Measurements from ENCODE around the gene CD9.
"Not testable (repeated sequence)": the region's sequence is repeated elsewhere in the genome, so short reads cannot be mapped to it uniquely, and the experiment has no call there.

CD9 gene

GRCh38 chr12:6189028-6189427, 11.2 kb upstream of the CD9 start:
- Histone ChIP-seq H3K27me3 (ENCODE audit: insufficient read depth, poor library complexity, severe bottlenecking) (peaks cover 38% of the 10 kb centered on the region), H3K27ac (replicated peaks) (no peak overlapping the region), H3K4me3 (replicated peaks; ENCODE audit: insufficient read depth, low read length) (no peak overlapping the region)
- TF ChIP-seq CTCF (IDR thresholded peaks at IDR 0.05; ENCODE audit: insufficient read depth, low read length) (no peak), GABPA (IDR thresholded peaks at IDR 0.05; ENCODE audit: low read depth) (no peak), REST (IDR thresholded peaks at IDR 0.05; ENCODE audit: insufficient replicate concordance, low read depth) (no peak), SPI1 (IDR thresholded peaks at IDR 0.05; ENCODE audit: borderline replicate concordance, low read depth) (no peak), POLR2AphosphoS5 (IDR thresholded peaks at IDR 0.05; ENCODE audit: low read depth) (no peak)
- no peak for DNase-seq (ENCODE audit: low read depth in 1 of 2, low spot score in 1 of 2)

- not testable (repeated sequence) for DNase-seq (ENCODE audit: low read depth in 1 of 2, low spot score in 1 of 2); H3K27ac ChIP-seq (replicated peaks); H3K4me3 ChIP-seq (replicated peaks; ENCODE audit: insufficient read depth, low read length)
- H3K27me3 ChIP-seq (ENCODE audit: insufficient read depth, poor library complexity, severe bottlenecking) = peaks cover 38% of the 10 kb centered on the region
These were observed 10.1 kb upstream of the CD9 start for GRCh38 chr12:6189952-6190598.

GRCh38 chr12:6190767-6191530, 9.3 kb upstream of the CD9 start:
- H3K4me3 ChIP-seq (replicated peaks; ENCODE audit: insufficient read depth, low read length); DNase-seq (ENCODE audit: low read depth in 1 of 2, low spot score in 1 of 2); H3K27ac ChIP-seq (replicated peaks): not testable (repeated sequence)
- H3K27me3 ChIP-seq (ENCODE audit: insufficient read depth, poor library complexity, severe bottlenecking) = peaks cover 38% of the 10 kb centered on the region

GRCh38 chr12:6192604-6193380, 7.4 kb upstream of the CD9 start:
- Histone ChIP-seq H3K4me3 (replicated peaks; ENCODE audit: insufficient read depth, low read length) (no peak overlapping the region), H3K27ac (replicated peaks) (no peak overlapping the region), H3K27me3 (ENCODE audit: insufficient read depth, poor library complexity, severe bottlenecking) (peaks cover 38% of the 10 kb centered on the region)
- DNase-seq (ENCODE audit: low read depth in 1 of 2, low spot score in 1 of 2) = no peak
- no peak for TF ChIP-seq GABPA (IDR thresholded peaks at IDR 0.05; ENCODE audit: low read depth)
- no peak for TF ChIP-seq CTCF (IDR thresholded peaks at IDR 0.05; ENCODE audit: insufficient read depth, low read length)
- no peak for TF ChIP-seq POLR2AphosphoS5 (IDR thresholded peaks at IDR 0.05; ENCODE audit: low read depth)
- TF ChIP-seq REST (IDR thresholded peaks at IDR 0.05; ENCODE audit: insufficient replicate concordance, low read depth) = no peak
- peak; percentile 81 for TF ChIP-seq SPI1 (IDR thresholded peaks at IDR 0.05; ENCODE audit: borderline replicate concordance, low read depth)

All from HL-60 (cell line).